GM12875 (cell line): Measurements from ENCODE around the gene CALHM4.

Experiments
- H3K4me3 ChIP-seq: one replicate; pipeline ENCODE4 v1.5.1; 2011; ENCODE audit warnings: low read depth, low read length, control low read depth
- TF ChIP-seq, protein P1 (sequence below): IDR thresholded peaks from 2 replicates; pipeline ENCODE4 v1.5.1; 2011; ENCODE audit warnings: low read depth, mild to moderate bottlenecking, control low read depth, inconsistent platforms, low read length, moderate library complexity, borderline replicate concordance; ENCODE audit not compliant: insufficient read depth

Gene CALHM4

GRCh38 chr6:116536216-116536621 is 17.3 kb upstream of the CALHM4 start:
- no peak overlapping the region for H3K4me3 ChIP-seq
- TF ChIP-seq, protein P1, sequence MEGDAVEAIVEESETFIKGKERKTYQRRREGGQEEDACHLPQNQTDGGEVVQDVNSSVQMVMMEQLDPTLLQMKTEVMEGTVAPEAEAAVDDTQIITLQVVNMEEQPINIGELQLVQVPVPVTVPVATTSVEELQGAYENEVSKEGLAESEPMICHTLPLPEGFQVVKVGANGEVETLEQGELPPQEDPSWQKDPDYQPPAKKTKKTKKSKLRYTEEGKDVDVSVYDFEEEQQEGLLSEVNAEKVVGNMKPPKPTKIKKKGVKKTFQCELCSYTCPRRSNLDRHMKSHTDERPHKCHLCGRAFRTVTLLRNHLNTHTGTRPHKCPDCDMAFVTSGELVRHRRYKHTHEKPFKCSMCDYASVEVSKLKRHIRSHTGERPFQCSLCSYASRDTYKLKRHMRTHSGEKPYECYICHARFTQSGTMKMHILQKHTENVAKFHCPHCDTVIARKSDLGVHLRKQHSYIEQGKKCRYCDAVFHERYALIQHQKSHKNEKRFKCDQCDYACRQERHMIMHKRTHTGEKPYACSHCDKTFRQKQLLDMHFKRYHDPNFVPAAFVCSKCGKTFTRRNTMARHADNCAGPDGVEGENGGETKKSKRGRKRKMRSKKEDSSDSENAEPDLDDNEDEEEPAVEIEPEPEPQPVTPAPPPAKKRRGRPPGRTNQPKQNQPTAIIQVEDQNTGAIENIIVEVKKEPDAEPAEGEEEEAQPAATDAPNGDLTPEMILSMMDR: peak; percentile 46; the same call in 1 of the 2 replicates

- TF ChIP-seq, protein P1: no peak
Measured at GRCh38 chr6:116542426-116542825, 11.1 kb upstream of the CALHM4 start.

GRCh38 chr6:116543149-116543548 is 10.4 kb upstream of the CALHM4 start:
- no peak overlapping the region for H3K4me3 ChIP-seq
- TF ChIP-seq, protein P1: no peak

More at GRCh38 chr6:116542426-116542825, 11.1 kb upstream of the CALHM4 start:
- no peak overlapping the region for H3K4me3 ChIP-seq

- TF ChIP-seq, protein P1: no peak
- H3K4me3 ChIP-seq: no peak within 1 kb of the TSS
Measured at GRCh38 chr6:116545651-116546050, 7.9 kb upstream of the CALHM4 start, which contains the start of gene TRAPPC3L. TSS of gene TRAPPC3L (minus strand) at chr6:116545684. CDS start at chr6:116545514, 170 bp downstream.

DNA sequence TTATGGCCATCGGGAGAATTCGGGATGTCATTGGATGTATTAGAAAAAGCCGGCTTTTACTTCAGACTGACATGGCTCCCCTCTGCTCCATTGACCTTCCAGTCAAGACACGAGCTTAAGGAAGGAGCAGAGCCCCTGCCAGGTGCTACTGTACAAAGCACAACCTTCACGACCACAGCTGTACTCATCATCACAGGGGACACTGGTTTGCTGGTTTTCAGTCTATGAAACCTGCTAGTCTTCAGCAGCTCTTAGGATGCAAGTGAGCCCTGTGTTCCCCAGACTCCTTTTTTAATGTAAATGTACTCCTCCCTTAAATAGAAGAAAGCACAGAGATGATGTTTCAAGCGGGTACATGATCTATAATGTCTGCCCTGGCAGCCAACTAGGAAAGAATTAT is 6.2 kb upstream of the CALHM4 start:
- TF ChIP-seq, protein P1: no peak
- H3K4me3 ChIP-seq: no peak overlapping the region

- no peak overlapping the region for H3K4me3 ChIP-seq
- TF ChIP-seq, protein P1: no peak
Measured at GRCh38 chr6:116550796-116551195, 2.8 kb upstream of the CALHM4 start.

- TF ChIP-seq, protein P1: no peak
- no peak overlapping the region for H3K4me3 ChIP-seq
Measured at GRCh38 chr6:116556065-116556464, 2.5 kb downstream of the CALHM4 start.
